RWPE1 (cell line): ENCODE results near the gene CD74.

ENCODE experiments used
- CTCF ChIA-PET: fragments of 350-600 bp; sonication (Branson Sonifier 250); formaldehyde crosslinking; extraction: SDS; loops from one replicate; lab custom pipeline; 2021; lab: Yijun Ruan, JAX
- POLR2A ChIA-PET: fragments of 400-600 bp; formaldehyde crosslinking; extraction: SDS; loops from one replicate; lab custom pipeline; 2020; ENCODE audit warnings: antibody characterized with exemption; ENCODE audit not compliant: low non-redundant PET; lab: Yijun Ruan, JAX
- DNase-seq: peaks from one replicate; pipeline ENCODE4 v3.0.0; 2012; ENCODE audit warnings: low spot score
- H3K27ac ChIP-seq: fragments of 450-650 bp; 2 replicates; pipeline ENCODE4 v1.5.1; 2017
- TF ChIP-seq, protein P1 (sequence below): fragments of 450-650 bp; conservative IDR thresholded peaks from 2 replicates; pipeline ENCODE4 v1.5.1; 2017; ENCODE audit warnings: low read depth, mild to moderate bottlenecking

Gene CD74

DNA sequence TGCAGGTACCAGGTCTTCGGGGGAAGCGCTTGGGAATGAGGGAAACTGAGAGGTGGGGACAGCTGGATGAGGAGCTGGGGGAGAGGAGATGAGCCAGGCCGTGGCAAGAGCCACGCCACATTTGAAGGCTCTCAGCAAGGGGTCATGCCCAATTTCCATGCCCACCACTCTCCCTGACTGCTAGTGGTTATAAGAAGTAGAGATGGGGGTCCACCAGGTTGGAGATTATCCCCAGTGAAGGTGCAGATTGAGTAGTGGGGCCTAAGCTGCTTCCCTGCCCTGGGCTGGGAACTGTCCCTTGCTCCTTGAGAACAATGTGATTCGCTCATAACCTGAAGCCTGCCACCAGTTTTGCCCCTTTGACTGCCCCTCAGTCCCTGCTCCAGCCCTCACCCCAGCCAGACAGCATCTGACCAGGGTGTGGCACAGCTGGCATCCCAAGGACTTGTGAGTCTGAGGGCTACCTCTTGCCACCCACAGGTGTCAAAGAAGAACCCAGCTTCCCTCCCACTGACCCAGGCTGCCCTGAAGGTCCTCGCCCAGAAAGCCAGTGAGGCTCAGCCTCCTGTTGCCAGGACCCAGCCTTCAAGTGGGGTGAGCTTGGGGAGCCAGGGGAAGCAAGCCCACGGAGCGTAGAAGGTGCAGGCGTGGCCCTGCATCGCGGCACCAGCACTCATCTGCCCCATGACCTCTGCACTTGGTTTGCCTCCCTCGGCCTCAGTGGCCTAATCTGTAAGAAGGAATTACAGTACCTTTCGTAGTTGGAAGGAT, 21.5 kb downstream of the CD74 start:
- DNase-seq = no peak
- TF ChIP-seq, protein P1, sequence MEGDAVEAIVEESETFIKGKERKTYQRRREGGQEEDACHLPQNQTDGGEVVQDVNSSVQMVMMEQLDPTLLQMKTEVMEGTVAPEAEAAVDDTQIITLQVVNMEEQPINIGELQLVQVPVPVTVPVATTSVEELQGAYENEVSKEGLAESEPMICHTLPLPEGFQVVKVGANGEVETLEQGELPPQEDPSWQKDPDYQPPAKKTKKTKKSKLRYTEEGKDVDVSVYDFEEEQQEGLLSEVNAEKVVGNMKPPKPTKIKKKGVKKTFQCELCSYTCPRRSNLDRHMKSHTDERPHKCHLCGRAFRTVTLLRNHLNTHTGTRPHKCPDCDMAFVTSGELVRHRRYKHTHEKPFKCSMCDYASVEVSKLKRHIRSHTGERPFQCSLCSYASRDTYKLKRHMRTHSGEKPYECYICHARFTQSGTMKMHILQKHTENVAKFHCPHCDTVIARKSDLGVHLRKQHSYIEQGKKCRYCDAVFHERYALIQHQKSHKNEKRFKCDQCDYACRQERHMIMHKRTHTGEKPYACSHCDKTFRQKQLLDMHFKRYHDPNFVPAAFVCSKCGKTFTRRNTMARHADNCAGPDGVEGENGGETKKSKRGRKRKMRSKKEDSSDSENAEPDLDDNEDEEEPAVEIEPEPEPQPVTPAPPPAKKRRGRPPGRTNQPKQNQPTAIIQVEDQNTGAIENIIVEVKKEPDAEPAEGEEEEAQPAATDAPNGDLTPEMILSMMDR = no peak
- ChIA-PET POLR2A (interaction anchor here (0.7 kb wide), 1 partner anchor 787 kb away, joined by 4 read pairs; no protein-coding TSS in a partner anchor), CTCF (interaction anchor here (0.6 to 1.1 kb wide), 3 partner anchors 45 to 356 kb away, joined by 3 read pairs; no protein-coding TSS in a partner anchor)
- H3K27ac ChIP-seq = no peak overlapping the region

DNA sequence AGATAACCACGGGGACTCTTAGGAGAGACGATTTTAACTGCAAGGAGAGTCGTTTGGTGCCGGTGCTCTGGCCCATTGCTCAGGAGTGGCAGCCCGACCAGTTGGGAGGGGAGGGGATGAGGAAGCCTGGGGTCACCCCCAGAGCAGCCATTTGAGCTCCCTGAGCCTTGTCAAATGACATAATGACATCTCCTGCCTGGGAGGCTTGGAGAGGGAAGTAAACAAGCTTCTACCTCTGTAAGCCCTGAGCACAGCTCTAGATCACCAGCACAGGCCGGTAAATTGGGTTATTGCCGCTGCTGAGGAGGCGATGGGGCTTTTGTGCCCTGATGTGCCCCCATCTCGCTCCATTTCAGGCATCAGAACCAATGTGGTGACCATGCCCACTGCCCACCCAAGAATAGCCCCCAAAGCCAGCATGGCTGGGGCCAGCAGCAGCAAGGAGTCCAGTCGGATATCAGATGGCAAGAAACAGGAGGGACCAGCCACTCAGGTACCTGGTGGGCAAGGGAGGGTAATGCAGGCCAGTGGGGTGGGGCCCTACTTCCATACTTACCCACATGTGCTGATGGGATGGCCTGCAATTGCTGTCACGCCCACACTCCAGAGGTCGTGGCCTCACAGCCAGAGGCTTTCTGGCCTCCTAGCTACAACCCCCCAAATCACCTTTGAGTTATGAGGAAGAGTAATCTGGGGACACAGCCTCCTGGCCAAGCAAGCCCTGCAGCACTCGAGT, 23.0 kb downstream of the CD74 start:
- 0 out of 2 replicates have a peak overlapping the region, but pooled peaks have one; percentile 1 for H3K27ac ChIP-seq
- CTCF ChIA-PET = no interaction called here
- no peak for DNase-seq
- POLR2A ChIA-PET = no interaction called here
- TF ChIP-seq, protein P1 = no peak

DNA sequence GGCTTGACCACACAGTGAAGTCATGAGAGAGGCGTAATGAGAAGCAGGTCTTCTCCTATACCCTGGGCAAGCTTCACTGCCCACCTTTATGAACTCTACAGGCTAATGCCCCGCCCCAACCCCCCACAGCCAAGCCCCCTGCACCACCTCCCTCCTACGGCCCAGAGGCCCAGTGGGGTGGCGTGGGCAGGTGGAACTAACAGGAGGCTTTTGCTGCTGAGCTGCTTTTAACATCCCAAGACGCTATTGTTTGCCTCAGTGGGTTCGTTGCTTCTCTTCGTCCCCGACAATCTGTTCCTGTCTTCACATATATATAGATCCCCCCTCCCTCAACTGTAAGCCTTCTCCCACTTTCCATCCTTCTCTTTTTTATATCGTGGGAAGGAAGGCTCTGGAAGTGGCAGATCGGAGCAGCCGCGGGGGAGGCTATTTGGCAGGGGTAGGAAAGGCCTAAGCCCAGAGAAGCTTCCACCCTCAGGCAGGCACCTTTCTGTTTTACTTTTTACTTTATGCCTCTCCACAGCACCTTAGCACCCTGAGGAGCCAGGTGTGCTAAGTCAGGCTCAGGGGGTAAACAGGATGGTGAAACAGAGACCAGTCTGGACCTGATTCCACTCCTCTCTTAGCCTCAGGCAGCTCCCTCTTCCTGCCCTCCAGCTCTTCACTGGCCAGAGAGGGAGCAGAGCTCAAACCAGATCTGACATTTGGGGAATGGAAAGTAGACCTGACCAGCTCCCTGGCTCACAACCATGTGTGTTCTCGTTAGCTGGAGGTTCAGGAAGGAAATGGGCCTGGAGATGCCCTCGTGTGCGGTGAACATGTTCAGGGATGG, 26.5 kb downstream of the CD74 start:
- peak overlapping the region; percentile 42 for H3K27ac ChIP-seq
- no peak for DNase-seq
- POLR2A ChIA-PET = no interaction called here
- CTCF ChIA-PET = interaction anchor here (0.6 to 3.7 kb wide), 2 partner anchors 13 to 924 kb away, joined by 3 to 12 read pairs; no protein-coding TSS in a partner anchor
- TF ChIP-seq, protein P1 = no peak

DNA sequence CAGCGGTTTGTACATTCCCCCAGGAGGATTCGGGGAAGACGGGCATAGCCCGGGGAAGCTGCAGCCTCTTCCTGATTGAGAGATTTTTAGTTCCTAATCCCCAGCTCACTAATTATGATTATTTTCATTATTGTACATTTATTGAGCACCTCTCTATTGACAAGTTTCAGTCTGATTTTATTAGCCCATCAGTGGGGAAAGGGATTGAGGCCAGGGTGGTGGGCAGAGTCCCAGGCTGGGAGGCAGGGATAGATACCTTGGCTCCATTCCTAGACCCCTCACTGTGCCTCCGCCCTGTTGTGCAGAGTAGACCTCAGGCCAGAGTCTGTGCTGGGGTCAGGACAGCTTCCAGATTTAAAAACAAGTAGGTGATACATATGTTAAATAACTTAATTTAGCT, 28.0 kb downstream of the CD74 start:
- ChIA-PET CTCF (interaction anchor here (0.7 to 3.7 kb wide), 2 partner anchors 15 to 16 kb away, joined by 3 to 12 read pairs; no protein-coding TSS in a partner anchor), POLR2A (no interaction called here)
- TF ChIP-seq, protein P1 = no peak
- no peak overlapping the region for H3K27ac ChIP-seq
- DNase-seq = no peak

DNA sequence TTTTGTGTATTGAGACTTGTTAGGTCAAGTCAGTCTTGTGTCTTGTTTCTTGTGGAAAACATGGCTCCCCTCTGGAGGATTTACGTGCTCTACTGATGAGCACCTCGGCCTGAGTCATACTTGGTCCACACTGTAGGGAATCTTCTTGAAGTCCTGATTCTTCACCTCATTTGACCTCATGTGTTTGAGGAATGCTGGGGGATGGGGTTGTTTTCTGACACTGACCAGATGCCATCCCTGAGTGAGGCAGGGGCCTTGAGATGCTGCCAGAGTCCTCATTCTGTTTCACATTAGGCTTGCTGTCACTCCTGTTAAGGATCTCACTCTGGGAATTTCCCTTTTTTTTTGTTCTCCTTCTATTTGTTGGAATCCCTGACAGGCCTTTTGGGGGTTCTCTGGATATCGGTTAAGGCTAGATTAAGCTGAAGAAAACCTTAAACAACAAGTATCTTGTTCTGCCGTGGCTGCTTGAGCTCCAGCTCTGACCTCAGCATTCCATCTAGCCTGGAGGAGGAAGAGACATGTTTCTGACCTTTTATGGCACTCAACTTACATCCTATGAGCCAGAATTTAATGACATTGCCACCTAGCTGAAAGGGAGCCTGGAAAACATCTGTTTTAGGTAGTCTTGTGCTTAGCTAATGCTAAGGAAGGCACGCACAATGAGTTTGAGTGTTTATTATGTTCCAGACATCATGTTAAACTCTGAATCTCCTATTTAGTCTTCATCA, 34.6 kb downstream of the CD74 start:
- ChIA-PET CTCF (interaction anchor here (0.7 to 1.1 kb wide), 3 partner anchors 21 to 491 kb away, joined by 3 read pairs; no protein-coding TSS in a partner anchor), POLR2A (no interaction called here)
- DNase-seq = no peak
- H3K27ac ChIP-seq = no peak overlapping the region
- TF ChIP-seq, protein P1 = no peak
